Mesendoderm (in vitro differentiated cells): Measurements from ENCODE around the gene RYR3.

Experiments used
- DNase-seq: peaks from one replicate; pipeline ENCODE4 v3.0.0; 2013
- H2AK5ac ChIP-seq: 2 replicates; pipeline ENCODE4 v1.6.1; 2013; ENCODE audit warnings: low read length, inconsistent platforms
- H2BK120ac ChIP-seq: 2 replicates; pipeline ENCODE4 v1.6.1; 2013; ENCODE audit warnings: low read depth, mild to moderate bottlenecking, low read length, moderate library complexity, mixed read lengths
- H2BK15ac ChIP-seq: replicated peaks from 2 replicates; pipeline ENCODE4 v1.6.1; 2013; ENCODE audit warnings: low read depth, mild to moderate bottlenecking, moderate library complexity
- H2BK5ac ChIP-seq: 2 replicates; pipeline ENCODE4 v1.6.1; 2013; ENCODE audit warnings: low read length, inconsistent platforms
- H3K18ac ChIP-seq: 2 replicates; pipeline ENCODE4 v1.6.1; 2013; ENCODE audit warnings: mild to moderate bottlenecking, low read length, mixed read lengths
- H3K23ac ChIP-seq: one replicate; pipeline ENCODE4 v1.6.1; 2013; ENCODE audit warnings: low read length
- H3K27ac ChIP-seq: 2 replicates; pipeline ENCODE4 v1.5.1; 2013; ENCODE audit warnings: low read depth, mild to moderate bottlenecking, inconsistent platforms, low read length, moderate library complexity
- H3K27me3 ChIP-seq: 2 replicates; pipeline ENCODE4 v1.6.1; 2013; ENCODE audit warnings: low read length, control low read depth, mild to moderate bottlenecking, inconsistent platforms; ENCODE audit not compliant: insufficient read depth, poor library complexity
- H3K36me3 ChIP-seq: 2 replicates; pipeline ENCODE4 v1.6.1; 2013; ENCODE audit warnings: low read length, inconsistent platforms; ENCODE audit not compliant: control insufficient read depth, insufficient read depth
- H3K4ac ChIP-seq: one replicate; pipeline ENCODE4 v1.6.1; 2013; ENCODE audit warnings: low read depth, mild to moderate bottlenecking, low read length, moderate library complexity
- H3K4me1 ChIP-seq: 2 replicates; pipeline ENCODE4 v1.6.1; 2013; ENCODE audit warnings: low read depth, low read length, inconsistent platforms; ENCODE audit not compliant: control insufficient read depth
- H3K4me2 ChIP-seq: 2 replicates; pipeline ENCODE4 v1.6.1; 2013; ENCODE audit warnings: low read length
- H3K4me3 ChIP-seq: 2 replicates; pipeline ENCODE4 v1.5.1; 2013; ENCODE audit warnings: mild to moderate bottlenecking, low read length
- H3K56ac ChIP-seq: one replicate; pipeline ENCODE4 v1.6.1; 2013; ENCODE audit warnings: low read length
- H3K79me1 ChIP-seq: 2 replicates; pipeline ENCODE4 v1.6.1; 2013; ENCODE audit warnings: low read length, inconsistent platforms
- H3K79me2 ChIP-seq: 2 replicates; pipeline ENCODE4 v1.6.1; 2013; ENCODE audit warnings: mild to moderate bottlenecking, low read length; ENCODE audit not compliant: control insufficient read depth, insufficient read depth
- H3K9ac ChIP-seq: 2 replicates; pipeline ENCODE4 v1.6.1; 2013; ENCODE audit warnings: low read length, inconsistent platforms
- H4K5ac ChIP-seq: one replicate; pipeline ENCODE4 v1.6.1; 2013; ENCODE audit warnings: low read length
- H4K8ac ChIP-seq: one replicate; pipeline ENCODE4 v1.6.1; 2013; ENCODE audit warnings: low read depth, mild to moderate bottlenecking, control low read depth, low read length, moderate library complexity
- WGBS: extraction: QIAGEN DNeasy Blood & Tissue Kit; methylation state at CpG from one replicate; pipeline ENCODE4 v1.1.7; 2013; ENCODE audit warnings: low lambda C conversion rate, missing lambda C conversion rate; ENCODE audit not compliant: insufficient coverage; ENCODE audit errors: extremely low coverage; 5-methylcytosine and 5-hydroxymethylcytosine counted together

The RYR3 gene

GRCh38 chr15:33834892-33835743 is 524.4 kb downstream of the RYR3 start:
- no peak overlapping the region for H4K8ac ChIP-seq
- H3K4me3 ChIP-seq = no peak overlapping the region
- no peak overlapping the region for H3K18ac ChIP-seq
- no peak overlapping the region for H2AK5ac ChIP-seq
- no peak overlapping the region for H3K4me2 ChIP-seq
- peak; percentile 87 for DNase-seq
- no peak overlapping the region for H3K23ac ChIP-seq
- H3K56ac ChIP-seq = no peak overlapping the region
- H3K36me3 ChIP-seq = no peaks in the 10 kb centered on the region
- H3K9ac ChIP-seq = no peak overlapping the region
- peaks cover 6% of the 10 kb centered on the region for H3K4me1 ChIP-seq
- H3K27me3 ChIP-seq = no peaks in the 10 kb centered on the region
- no peak overlapping the region for H2BK15ac ChIP-seq
- no peaks in the 10 kb centered on the region for H3K79me1 ChIP-seq
- H2BK5ac ChIP-seq = no peak overlapping the region
- no CpG with 5 or more reads among the region's 9 CpGs for WGBS
- no peak overlapping the region for H4K5ac ChIP-seq
- no peak overlapping the region for H3K27ac ChIP-seq
- no peak overlapping the region for H2BK120ac ChIP-seq
- no peak overlapping the region for H3K4ac ChIP-seq
- H3K79me2 ChIP-seq = no peaks in the 10 kb centered on the region

DNA sequence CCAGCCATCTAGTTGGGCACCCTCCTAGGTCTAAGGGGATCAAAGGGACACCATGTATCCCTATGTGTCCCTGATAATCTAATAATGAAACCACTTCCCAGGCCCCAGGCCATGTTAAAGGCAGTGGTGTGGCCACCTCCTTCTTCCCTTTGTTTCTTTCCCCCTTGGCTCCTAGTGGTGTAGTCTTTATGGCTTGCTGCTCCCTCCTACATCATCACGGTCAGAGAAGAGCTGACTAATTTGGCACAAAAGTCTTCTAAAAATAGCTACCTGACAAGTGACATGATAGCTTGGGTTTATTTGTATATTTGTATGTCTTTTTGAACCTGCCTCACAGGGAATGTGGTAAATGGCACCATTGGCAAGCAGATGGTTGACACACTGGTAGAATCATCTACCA is 526.5 kb downstream of the RYR3 start:
- H3K18ac ChIP-seq = no peak overlapping the region
- no peaks in the 10 kb centered on the region for H3K27me3 ChIP-seq
- no peak overlapping the region for H3K9ac ChIP-seq
- H3K56ac ChIP-seq = no peak overlapping the region
- no peaks in the 10 kb centered on the region for H3K79me2 ChIP-seq
- no peak overlapping the region for H3K4me2 ChIP-seq
- H2BK120ac ChIP-seq = no peak overlapping the region
- no peak overlapping the region for H3K27ac ChIP-seq
- no peak overlapping the region for H2BK5ac ChIP-seq
- H2BK15ac ChIP-seq = no peak overlapping the region
- H2AK5ac ChIP-seq = no peak overlapping the region
- peaks cover 6% of the 10 kb centered on the region for H3K4me1 ChIP-seq
- H4K8ac ChIP-seq = no peak overlapping the region
- no peak for DNase-seq
- no peak overlapping the region for H4K5ac ChIP-seq
- H3K36me3 ChIP-seq = no peaks in the 10 kb centered on the region
- WGBS = no CpG with 5 or more reads among the region's 1 CpG
- H3K23ac ChIP-seq = no peak overlapping the region
- no peaks in the 10 kb centered on the region for H3K79me1 ChIP-seq
- no peak overlapping the region for H3K4ac ChIP-seq
- H3K4me3 ChIP-seq = no peak overlapping the region

GRCh38 chr15:33839540-33839939 is 528.8 kb downstream of the RYR3 start:
- Histone ChIP-seq H3K27me3 (no peaks in the 10 kb centered on the region), H2BK5ac (no peak overlapping the region), H2AK5ac (no peak overlapping the region), H3K4me3 (no peak overlapping the region), H2BK15ac (no peak overlapping the region), H3K4me1 (peaks cover 6% of the 10 kb centered on the region), H3K4me2 (no peak overlapping the region), H3K79me2 (no peaks in the 10 kb centered on the region), H3K9ac (no peak overlapping the region), H3K4ac (no peak overlapping the region), H3K36me3 (no peaks in the 10 kb centered on the region), H3K23ac (no peak overlapping the region), H4K5ac (no peak overlapping the region), H3K79me1 (no peaks in the 10 kb centered on the region), H3K56ac (no peak overlapping the region), H3K18ac (no peak overlapping the region), H4K8ac (no peak overlapping the region), H3K27ac (no peak overlapping the region), H2BK120ac (no peak overlapping the region)
- DNase-seq = no peak
- WGBS = no CpG with 5 or more reads among the region's 2 CpGs

DNA sequence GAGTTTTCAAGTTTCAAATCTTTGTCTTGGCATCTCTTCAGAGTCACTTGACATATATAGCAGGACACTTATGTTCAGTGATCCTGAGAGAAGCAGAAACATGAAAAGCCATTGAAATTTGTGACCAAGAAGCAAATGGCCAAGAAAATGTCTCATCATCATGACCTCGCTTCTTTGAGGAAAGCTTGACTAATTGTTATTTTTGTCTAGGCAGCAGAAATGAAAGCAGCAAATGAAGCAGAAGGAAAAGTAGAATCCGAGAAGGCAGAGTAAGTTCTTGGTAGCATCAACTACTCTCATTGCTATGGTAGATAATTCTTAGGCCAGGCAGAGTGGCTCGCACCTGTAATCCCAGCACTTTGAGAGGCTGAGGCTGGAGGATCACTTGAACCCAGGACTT is 529.8 kb downstream of the RYR3 start:
- no peak overlapping the region for H2AK5ac ChIP-seq
- no peak overlapping the region for H3K4me2 ChIP-seq
- H3K4me1 ChIP-seq = peaks cover under 1% of the 10 kb centered on the region
- H3K36me3 ChIP-seq = no peaks in the 10 kb centered on the region
- no peak for DNase-seq
- no peak overlapping the region for H4K5ac ChIP-seq
- no peak overlapping the region for H3K9ac ChIP-seq
- WGBS = no CpG with 5 or more reads among the region's 3 CpGs
- no peaks in the 10 kb centered on the region for H3K79me1 ChIP-seq
- no peak overlapping the region for H2BK120ac ChIP-seq
- H4K8ac ChIP-seq = no peak overlapping the region
- H2BK15ac ChIP-seq = no peak overlapping the region
- no peak overlapping the region for H3K23ac ChIP-seq
- no peak overlapping the region for H3K27ac ChIP-seq
- no peaks in the 10 kb centered on the region for H3K79me2 ChIP-seq
- no peak overlapping the region for H2BK5ac ChIP-seq
- H3K27me3 ChIP-seq = no peaks in the 10 kb centered on the region
- H3K4me3 ChIP-seq = no peak overlapping the region
- no peak overlapping the region for H3K56ac ChIP-seq
- H3K4ac ChIP-seq = no peak overlapping the region
- H3K18ac ChIP-seq = no peak overlapping the region

DNA sequence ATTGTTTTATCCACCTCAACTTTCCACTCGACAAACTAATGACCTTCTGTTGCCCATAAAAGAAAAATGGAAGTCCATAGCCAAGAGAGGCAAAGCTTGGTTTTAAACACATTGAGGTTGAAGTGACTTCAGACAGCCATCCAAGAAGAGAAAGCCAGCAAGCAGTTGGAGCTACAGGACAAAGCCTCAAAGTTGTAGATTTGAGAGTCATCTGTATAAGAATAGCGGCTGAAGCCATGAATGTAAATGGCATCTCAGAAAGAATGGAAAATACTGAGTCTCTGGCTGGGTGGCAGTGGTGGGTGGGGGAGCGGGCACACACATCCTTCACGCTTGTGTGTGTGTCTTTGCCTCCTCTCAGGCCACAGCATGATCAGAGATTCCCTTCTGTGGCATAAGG is 533.4 kb downstream of the RYR3 start:
- Histone ChIP-seq H3K4me2 (no peak overlapping the region), H2BK120ac (no peak overlapping the region), H3K4me3 (no peak overlapping the region), H3K27me3 (no peaks in the 10 kb centered on the region), H3K18ac (no peak overlapping the region), H3K23ac (no peak overlapping the region), H3K9ac (no peak overlapping the region), H3K36me3 (no peaks in the 10 kb centered on the region), H2BK15ac (no peak overlapping the region), H4K5ac (no peak overlapping the region), H4K8ac (no peak overlapping the region), H2AK5ac (no peak overlapping the region), H2BK5ac (no peak overlapping the region), H3K56ac (no peak overlapping the region), H3K4ac (no peak overlapping the region), H3K79me2 (no peaks in the 10 kb centered on the region), H3K79me1 (no peaks in the 10 kb centered on the region), H3K4me1 (no peaks in the 10 kb centered on the region), H3K27ac (no peak overlapping the region)
- no peak for DNase-seq
- WGBS = no CpG with 5 or more reads among the region's 4 CpGs

DNA sequence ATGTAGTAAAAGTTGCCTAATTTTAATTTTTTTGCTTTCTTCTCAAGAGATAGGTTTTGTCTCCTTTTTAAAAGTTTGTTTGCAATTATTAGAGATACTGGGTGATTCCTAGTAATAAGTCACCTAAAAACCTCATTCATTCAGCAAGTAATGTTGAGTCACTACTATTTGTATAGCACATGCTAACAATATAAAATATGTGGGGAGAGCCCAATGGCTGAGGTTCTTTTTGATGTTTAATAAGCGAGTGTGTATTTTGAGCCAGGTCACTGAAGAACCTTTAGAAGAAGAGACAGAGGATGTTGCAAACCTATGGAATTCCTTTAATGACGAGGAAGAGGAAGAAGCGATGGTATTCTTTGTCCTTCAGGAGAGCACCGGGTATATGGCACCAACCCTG is 533.8 kb downstream of the RYR3 start:
- Histone ChIP-seq H3K79me1 (no peaks in the 10 kb centered on the region), H2BK15ac (no peak overlapping the region), H3K4me3 (no peak overlapping the region), H2AK5ac (no peak overlapping the region), H4K8ac (no peak overlapping the region), H3K4me1 (no peaks in the 10 kb centered on the region), H4K5ac (no peak overlapping the region), H3K4me2 (no peak overlapping the region), H3K4ac (no peak overlapping the region), H3K79me2 (no peaks in the 10 kb centered on the region), H3K18ac (no peak overlapping the region), H2BK120ac (no peak overlapping the region), H3K27me3 (no peaks in the 10 kb centered on the region), H3K36me3 (no peaks in the 10 kb centered on the region), H3K9ac (no peak overlapping the region), H2BK5ac (no peak overlapping the region), H3K27ac (no peak overlapping the region), H3K23ac (no peak overlapping the region), H3K56ac (no peak overlapping the region)
- WGBS = no CpG with 5 or more reads among the region's 4 CpGs
- DNase-seq = no peak
